Mesodermal cell (in vitro differentiated cells): ENCODE measurements around the gene FOXL1.
A peak's percentile ranks its signal among the peaks of the same experiment; 100 is the strongest.

ENCODE experiments used
- H3K27ac ChIP-seq: 2 replicates; pipeline ENCODE4 v1.7.0; 2013; ENCODE audit warnings: mild to moderate bottlenecking, low read depth, low read length, moderate library complexity; ENCODE audit not compliant: severe bottlenecking
- H3K36me3 ChIP-seq: 2 replicates; pipeline ENCODE4 v1.7.1; 2013; ENCODE audit warnings: mild to moderate bottlenecking, low read length, moderate library complexity; ENCODE audit not compliant: control insufficient read depth, insufficient read depth
- H3K4me1 ChIP-seq: one replicate; pipeline ENCODE4 v1.7.1; 2013; ENCODE audit warnings: mild to moderate bottlenecking, low read length; ENCODE audit not compliant: insufficient read depth, control insufficient read depth, poor library complexity, severe bottlenecking
- H3K4me3 ChIP-seq: 2 replicates; pipeline ENCODE4 v1.7.0; 2013; ENCODE audit warnings: low read length, control low read depth, mild to moderate bottlenecking; ENCODE audit not compliant: insufficient read depth, poor library complexity, severe bottlenecking; ENCODE audit errors: extremely low read depth
- H3K9me3 ChIP-seq: 2 replicates; pipeline ENCODE4 v1.7.1; 2013; ENCODE audit warnings: mild to moderate bottlenecking, low read length, moderate library complexity; ENCODE audit not compliant: control insufficient read depth
- WGBS, 2 experiments: methylation state at CpG; one replicate each; pipeline ENCODE4 v1.1.5; 2013; ENCODE audit warnings: missing lambda C conversion rate in 2 of 2; ENCODE audit not compliant: insufficient coverage in 2 of 2; 5-methylcytosine and 5-hydroxymethylcytosine counted together

The FOXL1 gene

DNA sequence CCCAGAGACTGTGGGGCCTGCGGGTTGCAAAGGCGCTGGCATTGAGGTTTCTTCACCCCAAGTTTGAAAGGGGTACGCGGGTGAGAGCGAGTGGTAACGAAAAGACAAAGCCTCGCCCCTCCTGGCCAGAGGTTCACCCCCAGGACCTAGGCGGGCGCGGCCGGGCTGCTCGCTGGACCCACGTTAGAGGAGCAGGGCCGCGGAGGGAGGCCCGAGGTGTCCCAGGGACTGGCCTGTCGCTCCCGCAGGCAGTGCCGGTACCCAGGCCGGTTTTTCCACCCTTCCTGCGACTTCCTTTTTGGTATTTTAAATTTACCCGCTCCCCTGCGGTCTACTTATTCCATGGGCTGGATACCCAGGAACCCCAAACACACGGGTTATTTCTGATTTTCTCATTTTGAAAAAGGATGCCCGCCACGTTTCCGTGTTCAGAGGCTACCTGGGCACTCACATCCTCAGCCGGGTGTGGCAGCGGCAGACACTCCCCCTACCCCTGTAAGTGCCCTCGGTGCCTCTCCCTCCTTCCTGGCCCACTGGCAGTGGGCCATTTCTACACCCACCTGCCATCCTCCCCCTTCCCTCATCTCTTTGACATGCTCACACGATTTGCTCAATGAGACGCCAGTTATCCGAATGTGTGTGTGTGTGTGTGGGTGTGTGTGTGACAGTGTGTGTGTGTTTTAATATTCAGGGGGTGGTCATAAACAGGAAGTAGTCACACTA is 1.6 kb upstream of the FOXL1 start:
- no peak overlapping the region for H3K27ac ChIP-seq
- WGBS, 2 experiments, result 3 to 4% methylated on average over 27 to 28 of the region's 33 CpGs
- H3K9me3 ChIP-seq, result no peaks in the 10 kb centered on the region
- H3K4me3 ChIP-seq, result peak overlapping the region; percentile 58
- peaks cover 9% of the 10 kb centered on the region for H3K36me3 ChIP-seq
- peaks cover 59% of the 10 kb centered on the region for H3K4me1 ChIP-seq

DNA sequence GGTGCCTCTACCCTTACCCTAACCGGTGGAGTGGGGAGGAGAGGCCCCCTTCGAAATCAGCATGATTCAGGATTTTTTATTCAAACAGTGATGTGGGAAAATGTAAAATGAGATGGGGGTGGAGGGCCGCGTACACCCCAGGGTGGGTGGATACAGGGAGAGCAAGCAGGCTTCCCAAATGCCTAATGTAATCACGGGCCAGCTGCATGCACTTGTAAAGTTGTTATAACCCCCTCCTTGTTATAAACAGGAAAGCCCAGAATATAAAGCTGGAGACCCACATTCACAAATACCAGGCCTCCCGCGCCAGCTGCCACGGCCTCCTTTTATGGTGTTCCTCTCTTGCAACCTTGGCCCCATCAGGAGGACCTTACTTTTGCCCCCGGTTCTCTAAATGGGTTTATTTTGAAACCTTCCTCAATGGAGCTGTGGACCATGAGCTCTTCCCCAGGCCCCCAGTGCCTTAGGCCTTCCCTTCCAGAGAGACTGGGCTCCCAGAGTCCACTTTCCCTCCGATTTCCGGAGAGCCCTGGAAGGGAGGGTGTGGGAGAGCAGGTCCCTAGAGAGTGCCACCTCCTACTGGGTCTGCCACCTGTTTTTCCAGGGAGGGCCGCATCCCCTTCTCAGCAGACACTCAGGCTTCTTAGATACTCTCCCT is 906 bp upstream of the FOXL1 start:
- H3K27ac ChIP-seq, result peak overlapping the region; percentile 41
- peaks cover 59% of the 10 kb centered on the region for H3K4me1 ChIP-seq
- H3K36me3 ChIP-seq, result peaks cover 3% of the 10 kb centered on the region
- peak overlapping the region; percentile 58 for H3K4me3 ChIP-seq
- no peaks in the 10 kb centered on the region for H3K9me3 ChIP-seq
- WGBS, 2 experiments, result 21 to 34% methylated on average over 7 of the region's 12 CpGs

DNA sequence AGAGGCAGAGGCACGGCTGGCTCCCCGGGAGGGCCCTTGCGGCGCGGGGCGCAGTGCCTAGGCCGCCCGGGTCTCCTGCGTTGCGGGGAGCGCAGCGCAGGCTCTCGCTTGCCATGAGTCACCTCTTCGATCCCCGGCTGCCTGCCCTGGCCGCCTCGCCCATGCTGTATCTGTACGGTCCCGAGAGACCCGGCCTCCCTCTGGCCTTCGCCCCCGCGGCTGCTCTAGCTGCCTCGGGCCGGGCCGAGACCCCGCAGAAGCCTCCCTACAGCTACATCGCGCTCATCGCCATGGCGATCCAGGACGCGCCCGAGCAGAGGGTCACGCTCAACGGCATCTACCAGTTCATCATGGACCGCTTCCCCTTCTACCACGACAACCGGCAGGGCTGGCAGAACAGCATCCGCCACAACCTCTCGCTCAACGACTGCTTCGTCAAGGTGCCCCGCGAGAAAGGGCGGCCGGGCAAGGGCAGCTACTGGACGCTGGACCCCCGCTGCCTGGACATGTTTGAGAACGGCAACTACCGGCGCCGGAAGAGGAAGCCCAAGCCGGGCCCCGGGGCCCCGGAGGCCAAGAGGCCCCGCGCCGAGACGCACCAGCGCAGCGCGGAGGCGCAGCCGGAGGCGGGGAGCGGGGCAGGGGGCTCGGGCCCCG is 390 bp downstream of the FOXL1 start:
- H3K4me3 ChIP-seq, result peak overlapping the region; percentile 58
- H3K4me1 ChIP-seq, result peaks cover 46% of the 10 kb centered on the region
- WGBS, 2 experiments, result 1 to 2% methylated on average over 63 to 64 of the region's 69 CpGs
- H3K9me3 ChIP-seq, result no peaks in the 10 kb centered on the region
- H3K36me3 ChIP-seq, result no peaks in the 10 kb centered on the region
- H3K27ac ChIP-seq, result no peak overlapping the region

DNA sequence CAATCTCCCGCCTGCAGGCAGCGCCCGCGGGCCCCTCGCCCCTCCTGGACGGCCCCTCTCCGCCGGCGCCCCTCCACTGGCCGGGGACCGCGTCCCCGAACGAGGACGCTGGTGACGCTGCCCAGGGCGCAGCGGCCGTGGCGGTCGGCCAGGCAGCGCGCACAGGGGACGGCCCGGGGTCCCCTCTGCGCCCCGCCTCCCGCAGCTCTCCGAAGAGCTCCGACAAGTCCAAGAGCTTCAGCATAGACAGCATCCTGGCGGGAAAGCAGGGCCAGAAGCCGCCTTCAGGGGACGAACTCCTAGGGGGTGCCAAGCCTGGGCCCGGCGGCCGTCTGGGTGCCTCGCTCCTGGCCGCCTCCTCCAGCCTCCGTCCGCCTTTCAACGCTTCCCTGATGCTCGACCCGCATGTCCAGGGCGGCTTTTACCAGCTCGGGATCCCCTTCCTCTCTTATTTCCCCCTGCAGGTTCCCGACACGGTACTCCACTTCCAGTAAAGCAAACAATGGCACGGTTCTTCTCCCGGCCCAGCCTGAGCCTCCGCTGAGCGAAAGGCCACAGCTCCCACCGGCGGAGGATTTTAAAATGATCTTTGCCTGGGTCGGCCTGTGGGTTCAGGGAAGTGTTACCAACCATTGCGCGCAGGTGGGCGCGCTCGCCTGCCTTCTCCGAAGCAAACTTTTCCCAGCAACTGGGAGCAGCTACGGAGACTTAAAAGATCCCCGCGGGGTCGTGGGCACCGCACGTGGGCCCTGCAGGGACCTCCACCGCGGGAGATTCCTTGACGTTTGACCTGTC is 1.1 kb downstream of the FOXL1 start:
- Histone ChIP-seq H3K9me3 (no peaks in the 10 kb centered on the region), H3K36me3 (no peaks in the 10 kb centered on the region), H3K27ac (no peak overlapping the region), H3K4me1 (peaks cover 46% of the 10 kb centered on the region), H3K4me3 (peak overlapping the region; percentile 58)
- WGBS, 2 experiments, result 11 to 13% methylated on average over 58 to 59 of the region's 69 CpGs

DNA sequence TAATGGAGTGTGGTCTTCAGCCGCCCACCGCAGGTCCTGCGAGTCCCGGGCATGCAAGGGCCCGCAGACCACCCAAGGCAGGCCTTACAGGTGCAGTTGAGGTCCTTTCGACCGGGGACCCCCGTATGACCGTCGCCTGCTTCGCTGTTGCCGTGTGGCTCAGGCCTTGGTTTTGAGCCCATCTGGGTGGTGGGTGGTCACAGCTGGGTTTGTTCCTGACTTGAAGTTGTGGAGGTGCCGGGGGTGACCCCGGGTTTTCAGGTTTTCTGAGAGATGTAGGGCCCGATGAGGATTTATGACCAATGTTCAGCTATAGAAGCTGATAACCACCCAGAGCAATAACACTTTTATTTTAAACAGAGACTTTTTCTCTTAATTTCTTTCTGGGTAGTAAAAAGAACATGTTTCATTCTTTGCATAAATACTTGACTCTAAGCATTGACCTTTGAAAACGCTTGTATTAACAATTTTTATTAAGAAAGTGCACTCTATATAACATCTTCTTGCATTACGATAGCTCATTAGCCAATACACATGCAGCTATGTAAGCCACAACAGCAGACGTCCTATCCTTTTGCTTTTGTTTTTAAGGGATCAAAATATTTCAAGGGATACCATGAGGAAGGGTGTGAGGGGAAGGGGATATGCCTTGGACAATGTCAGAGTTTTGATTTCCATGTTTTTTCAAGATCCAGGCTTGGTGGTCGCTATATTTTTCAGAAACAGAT is 1.9 kb downstream of the FOXL1 start:
- Histone ChIP-seq H3K4me3 (no peak overlapping the region), H3K9me3 (no peaks in the 10 kb centered on the region), H3K27ac (no peak overlapping the region), H3K36me3 (no peaks in the 10 kb centered on the region), H3K4me1 (peaks cover 45% of the 10 kb centered on the region)
- 81 to 82% methylated on average over 12 to 14 of the region's 19 CpGs for WGBS, 2 experiments

DNA sequence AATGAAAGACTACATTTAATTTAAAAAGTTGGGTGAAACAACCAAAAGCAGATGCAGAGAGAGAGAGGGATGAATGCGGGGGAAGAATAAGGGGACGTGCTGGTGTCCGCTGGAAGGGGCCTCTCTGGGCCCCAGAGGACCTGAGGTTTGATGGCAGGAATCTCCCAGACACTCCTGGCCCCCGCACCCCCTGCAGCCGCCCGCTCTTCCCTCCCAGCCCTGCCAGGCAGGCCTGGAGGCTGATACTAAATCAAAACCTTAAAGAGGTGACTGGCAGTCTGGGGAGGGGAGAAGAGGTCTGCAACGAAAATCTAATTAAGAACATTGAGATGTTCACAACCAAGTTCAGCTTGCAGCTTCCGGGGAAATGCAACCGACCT is 2.4 kb downstream of the FOXL1 start:
- peaks cover 41% of the 10 kb centered on the region for H3K4me1 ChIP-seq
- 86 to 96% methylated on average over 5 to 7 of the region's 9 CpGs for WGBS, 2 experiments
- H3K4me3 ChIP-seq, result no peak overlapping the region
- H3K27ac ChIP-seq, result no peak overlapping the region
- no peaks in the 10 kb centered on the region for H3K9me3 ChIP-seq
- no peaks in the 10 kb centered on the region for H3K36me3 ChIP-seq

DNA sequence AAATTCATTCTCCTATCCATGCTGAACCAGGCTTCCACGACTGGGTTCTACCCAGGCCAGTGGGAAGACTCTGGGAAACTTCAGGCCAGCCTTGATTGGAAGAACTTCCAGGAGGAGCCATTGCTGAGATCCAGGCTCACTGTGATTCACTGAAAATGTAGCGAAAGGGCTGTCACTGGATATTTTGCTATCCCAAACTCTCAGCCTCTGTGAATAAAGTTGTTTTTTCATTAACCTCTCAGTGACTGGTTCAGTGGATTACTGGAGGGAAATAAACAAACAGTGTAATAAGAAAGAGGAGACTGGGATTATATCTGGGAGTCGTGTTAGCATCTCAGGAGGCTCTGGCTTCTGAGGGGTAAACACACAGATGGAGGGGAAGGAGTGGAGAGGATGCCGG is 3.1 kb downstream of the FOXL1 start:
- H3K27ac ChIP-seq, result no peak overlapping the region
- WGBS, 2 experiments, result 87 to 91% methylated on average over 2 to 3 of the region's 4 CpGs

DNA sequence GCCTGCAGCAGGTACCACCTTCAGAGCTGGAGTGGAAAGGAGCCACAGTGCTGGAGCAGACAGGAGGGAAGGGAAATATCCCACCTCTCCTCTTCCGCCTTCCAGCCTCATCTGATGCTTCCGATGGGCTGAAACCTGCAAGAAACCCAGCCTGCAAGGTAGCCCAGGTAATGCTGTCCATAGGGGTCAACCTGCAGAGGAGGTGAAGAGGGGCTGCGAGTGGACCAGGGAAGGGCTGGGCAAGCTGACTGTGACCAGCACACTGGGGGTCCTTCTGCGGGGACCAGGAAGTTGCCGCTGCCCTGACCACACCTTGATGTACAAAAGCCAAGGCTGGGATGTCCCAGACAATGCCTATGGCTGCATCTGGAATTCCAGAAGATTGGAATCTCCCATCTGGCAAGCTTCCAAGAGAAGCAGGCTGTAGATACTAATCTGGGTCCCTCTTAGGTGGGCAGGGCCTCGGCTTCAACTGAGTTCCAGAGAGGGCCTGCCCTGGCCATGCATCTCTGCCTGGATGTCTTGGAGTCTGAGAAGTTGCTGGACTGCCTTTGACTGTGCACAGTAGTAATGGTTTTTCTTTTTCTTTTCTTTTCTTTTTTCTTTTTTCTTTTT is 5.8 kb downstream of the FOXL1 start:
- H3K27ac ChIP-seq, result no peak overlapping the region
- peaks cover 18% of the 10 kb centered on the region for H3K4me1 ChIP-seq
- 76 to 88% methylated on average over 4 of the region's 6 CpGs for WGBS, 2 experiments
- H3K4me3 ChIP-seq, result no peak overlapping the region
- no peaks in the 10 kb centered on the region for H3K36me3 ChIP-seq
- H3K9me3 ChIP-seq, result no peaks in the 10 kb centered on the region

More for the DNA sequence above, 3.1 kb downstream of the FOXL1 start:
- no peaks in the 10 kb centered on the region for H3K9me3 ChIP-seq
- H3K4me1 ChIP-seq, result peaks cover 41% of the 10 kb centered on the region
- no peaks in the 10 kb centered on the region for H3K36me3 ChIP-seq
- no peak overlapping the region for H3K4me3 ChIP-seq

DNA sequence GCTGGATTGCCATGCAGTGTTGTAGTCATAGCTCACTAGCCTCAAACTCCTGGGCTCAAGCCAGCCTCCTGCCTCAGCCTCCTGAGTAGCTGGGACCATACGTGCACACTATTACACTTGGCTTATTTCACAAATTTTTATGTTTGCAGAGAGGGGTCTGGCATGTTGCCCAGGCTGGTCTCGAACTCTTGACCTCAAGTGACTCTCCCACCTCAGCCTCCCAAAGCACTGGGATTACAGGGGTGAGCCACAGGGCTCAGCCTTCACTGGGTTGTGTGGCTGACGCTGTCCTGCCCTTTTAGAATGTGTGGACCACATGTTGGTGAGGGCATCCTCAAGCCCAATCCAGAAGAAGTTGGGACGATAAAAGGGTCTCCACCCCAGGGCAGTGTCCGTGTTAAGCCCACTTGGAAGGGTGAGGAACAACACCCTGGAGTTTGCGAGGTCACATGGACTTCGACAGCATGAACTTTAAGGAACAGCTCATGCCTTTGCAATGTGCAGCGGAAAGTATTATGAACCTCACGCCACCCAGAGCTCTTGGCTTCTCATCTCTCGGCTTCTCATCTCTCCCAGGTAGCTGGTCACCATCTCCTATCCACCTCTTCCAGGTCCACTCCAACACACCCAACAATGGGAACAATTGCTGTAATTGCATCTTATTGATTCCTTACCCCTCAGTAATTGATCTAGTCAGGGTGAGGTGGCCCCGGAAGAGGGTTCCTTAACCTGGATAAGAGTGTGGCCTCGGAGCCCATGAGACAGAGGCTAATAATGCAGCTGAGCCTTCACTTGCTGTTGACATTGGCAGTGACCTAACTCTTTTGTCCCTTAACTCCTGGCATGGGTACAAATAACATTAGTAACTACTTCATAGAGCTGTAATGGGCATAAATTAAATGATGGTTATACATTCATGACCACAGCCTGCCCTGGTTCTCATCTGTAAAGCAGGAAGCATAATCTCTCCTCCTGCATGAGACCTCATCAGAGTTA is 6.7 kb downstream of the FOXL1 start:
- peaks cover 13% of the 10 kb centered on the region for H3K4me1 ChIP-seq
- H3K4me3 ChIP-seq, result no peak overlapping the region
- no peak overlapping the region for H3K27ac ChIP-seq
- WGBS, 2 experiments, result 88 to 92% methylated on average over 9 to 11 of the region's 12 CpGs
- H3K9me3 ChIP-seq, result no peaks in the 10 kb centered on the region
- H3K36me3 ChIP-seq, result no peaks in the 10 kb centered on the region
